Stimulated activated CD8-positive, alpha-beta memory T cell treated with anti-CD3 and anti-CD28 coated beads, Interleukin-4, amount 100 ng/mL, for 4 hours (primary cell): ENCODE measurements around the gene CFD.

ENCODE experiments used
- DNase-seq, 2 donors: peaks; one replicate each; pipeline ENCODE4 v3.0.0-alpha.2; 2020; ENCODE audit warnings: low read depth in 2 of 2, low spot score in 1 of 2

Gene CFD

GRCh38 chr19:903266-903797 is 43.9 kb downstream of the CFD start:
- no peak for DNase-seq

DNA sequence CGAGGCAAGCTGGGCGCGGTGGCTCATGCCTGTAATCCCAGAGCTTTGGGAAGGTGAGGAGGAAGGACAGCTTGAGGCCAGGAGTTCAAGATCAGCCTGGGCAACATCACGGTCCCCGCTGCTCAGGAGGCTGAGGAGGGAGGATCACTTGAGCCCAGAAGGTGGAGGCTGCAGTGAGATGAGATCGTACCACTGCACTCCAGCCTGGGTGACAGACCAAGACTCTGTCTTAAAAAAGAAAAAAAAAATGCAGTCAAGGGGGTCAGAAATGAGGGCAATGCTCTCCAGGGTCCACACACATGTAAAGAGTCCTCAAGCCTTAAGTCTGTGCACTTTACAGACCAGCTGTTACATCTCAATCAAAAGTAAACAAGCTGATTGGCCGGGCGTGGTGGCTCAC is 45.1 kb downstream of the CFD start:
- DNase-seq, result no peak

DNA sequence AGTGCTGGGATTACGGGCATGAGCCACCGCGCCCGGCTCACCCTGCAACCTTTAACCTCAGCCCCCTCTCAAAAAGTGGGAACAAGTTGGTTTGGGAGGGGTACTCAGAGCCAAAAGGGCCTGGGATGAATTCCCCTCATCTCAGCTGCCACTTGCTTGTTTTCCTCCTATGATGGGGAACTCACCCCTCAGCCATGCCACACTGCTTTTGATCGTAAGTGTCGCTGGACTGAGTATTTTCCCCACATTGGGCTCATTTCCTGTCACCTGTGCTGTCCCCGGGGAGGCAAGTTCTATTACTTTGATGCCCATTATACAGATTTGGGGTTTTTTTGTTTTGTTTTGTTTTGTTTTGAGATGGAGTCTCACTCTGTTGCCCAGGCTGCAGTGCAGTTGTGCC is 47.0 kb downstream of the CFD start:
- no peak for DNase-seq

GRCh38 chr19:907183-907853 is 47.9 kb downstream of the CFD start:
- DNase-seq, result no peak

DNA sequence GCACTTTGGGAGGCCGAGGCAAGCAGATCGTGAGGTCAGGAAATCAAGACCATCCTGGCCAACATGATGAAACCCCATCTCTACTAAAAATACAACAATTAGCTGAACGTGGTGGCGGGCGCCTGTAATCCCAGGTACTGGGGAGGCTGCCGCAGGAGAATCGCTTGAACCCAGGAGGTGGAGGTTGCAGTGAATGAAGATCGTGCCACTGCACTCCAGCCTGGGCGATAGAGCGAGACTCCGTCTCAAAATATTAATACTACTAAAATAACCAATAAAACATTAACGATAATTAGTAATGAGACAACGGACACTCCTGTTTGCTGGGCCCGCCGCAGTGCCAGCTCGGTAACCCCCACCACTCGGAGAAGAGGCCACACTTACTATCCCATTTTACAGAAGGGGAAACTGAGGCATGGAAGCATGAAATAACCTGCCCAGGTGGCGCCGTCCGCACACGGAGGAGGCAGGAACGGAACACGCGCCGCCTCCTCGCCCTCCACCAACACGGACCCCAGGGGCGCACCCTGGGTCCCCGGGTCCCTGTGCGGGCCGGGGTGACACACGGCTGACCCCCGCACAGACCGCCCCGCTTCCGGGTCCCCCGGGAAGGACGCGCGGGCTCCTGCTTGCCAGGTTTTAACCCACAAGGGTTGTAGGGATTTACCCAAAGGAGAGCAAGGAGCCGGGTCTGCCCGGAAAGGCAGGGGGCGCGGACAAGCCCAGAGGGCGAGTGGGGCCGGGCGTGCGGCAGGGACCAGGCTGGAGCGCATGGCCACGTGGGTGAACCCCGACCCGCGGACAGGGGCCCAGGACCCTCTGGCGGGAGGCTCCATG is 52.0 kb downstream of the CFD start:
- DNase-seq, result no peak

- no peak for DNase-seq
Observed at GRCh38 chr19:912181-913079, 53.0 kb downstream of the CFD start.
